ENCODE data around the gene OSBPL6. TPM values are rescaled to one million over a fixed set of nuclear protein-coding genes. Genes with fewer than 3 reads are reported as not detected.

Gene OSBPL6
- polyA plus RNA-seq, 1 donor (not counting 4 experiments of a cell fraction or from before 2014, with no cell fraction given): 11.6 TPM

DNA sequence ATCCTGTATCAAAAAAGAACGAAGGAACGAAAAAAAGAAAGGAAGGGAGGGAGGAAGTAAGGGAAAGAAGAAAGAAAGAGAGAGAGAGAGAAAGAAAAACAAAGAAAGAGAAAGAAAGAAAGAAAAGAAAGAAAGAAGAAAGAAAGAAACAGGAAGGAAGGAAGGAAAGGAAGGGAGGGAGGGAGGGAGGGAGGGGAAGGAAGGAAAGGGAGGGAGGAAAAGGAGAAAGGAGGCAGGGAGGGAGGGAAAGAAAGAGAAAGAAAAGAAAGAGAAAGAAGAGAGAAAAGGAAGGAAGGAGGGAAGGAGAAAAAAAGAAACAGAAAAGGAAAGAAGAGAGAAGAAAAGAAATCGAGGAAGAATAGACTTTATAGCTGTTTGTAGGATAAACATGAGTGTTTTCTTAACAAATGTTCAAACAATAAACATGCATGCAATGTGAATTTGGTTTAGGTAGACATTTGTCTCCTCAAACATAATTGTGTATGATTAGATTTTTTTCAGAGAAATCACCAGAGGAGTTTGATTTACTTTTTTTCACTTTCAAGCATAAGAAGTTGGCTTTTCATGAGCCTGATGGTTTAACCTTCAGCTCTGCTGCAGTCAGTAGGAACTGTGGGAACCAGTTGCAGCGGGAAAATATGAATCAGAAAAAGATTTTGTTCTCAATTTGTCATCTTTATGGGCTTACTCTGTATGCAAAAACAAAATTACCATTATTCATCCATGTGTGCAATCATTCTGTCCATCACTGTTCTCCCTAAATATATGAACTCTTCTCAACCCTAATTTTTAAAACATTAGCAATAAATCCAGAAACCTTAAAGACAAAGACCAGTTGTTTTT is 185.1 kb downstream of the OSBPL6 start:
- FAIRE-seq (no peak), DNase-seq (ENCODE audit: low read depth, low spot score) (no peak)
- no peak for TF ChIP-seq EZH2 (IDR thresholded peaks at IDR 0.05; ENCODE audit: low read length)
- TF ChIP-seq, protein P1, sequence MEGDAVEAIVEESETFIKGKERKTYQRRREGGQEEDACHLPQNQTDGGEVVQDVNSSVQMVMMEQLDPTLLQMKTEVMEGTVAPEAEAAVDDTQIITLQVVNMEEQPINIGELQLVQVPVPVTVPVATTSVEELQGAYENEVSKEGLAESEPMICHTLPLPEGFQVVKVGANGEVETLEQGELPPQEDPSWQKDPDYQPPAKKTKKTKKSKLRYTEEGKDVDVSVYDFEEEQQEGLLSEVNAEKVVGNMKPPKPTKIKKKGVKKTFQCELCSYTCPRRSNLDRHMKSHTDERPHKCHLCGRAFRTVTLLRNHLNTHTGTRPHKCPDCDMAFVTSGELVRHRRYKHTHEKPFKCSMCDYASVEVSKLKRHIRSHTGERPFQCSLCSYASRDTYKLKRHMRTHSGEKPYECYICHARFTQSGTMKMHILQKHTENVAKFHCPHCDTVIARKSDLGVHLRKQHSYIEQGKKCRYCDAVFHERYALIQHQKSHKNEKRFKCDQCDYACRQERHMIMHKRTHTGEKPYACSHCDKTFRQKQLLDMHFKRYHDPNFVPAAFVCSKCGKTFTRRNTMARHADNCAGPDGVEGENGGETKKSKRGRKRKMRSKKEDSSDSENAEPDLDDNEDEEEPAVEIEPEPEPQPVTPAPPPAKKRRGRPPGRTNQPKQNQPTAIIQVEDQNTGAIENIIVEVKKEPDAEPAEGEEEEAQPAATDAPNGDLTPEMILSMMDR (optimal IDR thresholded peaks at IDR 0.05 in 1 of 3, IDR thresholded peaks at IDR 0.05 in 1 of 3, conservative IDR thresholded peaks at IDR 0.05 in 1 of 3; ENCODE audit: extremely low read depth in 1 of 3, insufficient read depth in 2 of 3, low read length in 3 of 3): no peak
- Histone ChIP-seq H4K20me1 (ENCODE audit: control insufficient read depth, extremely low read depth, insufficient read depth, low read length) (no peaks in the 10 kb centered on the region), H3K4me2 (ENCODE audit: control insufficient read depth, extremely low read depth, insufficient read depth, low read depth, low read length) (no peak overlapping the region), H2AFZ (ENCODE audit: control insufficient read depth, low read length) (no peak overlapping the region), H3K36me3 (ENCODE audit: control insufficient read depth in 2 of 2, extremely low read depth in 1 of 2, insufficient read depth in 2 of 2, low read length in 2 of 2) (peaks cover 2 to 9% of the 10 kb centered on the region in 2 experiments), H3K27me3 (ENCODE audit: control insufficient read depth, extremely low read depth, insufficient read depth, low read length) (no peaks in the 10 kb centered on the region), H3K9me1 (ENCODE audit: control insufficient read depth, extremely low read depth, insufficient read depth, low read length) (no peaks in the 10 kb centered on the region), H3K4me3 (ENCODE audit: control insufficient read depth in 2 of 3, extremely low read depth in 1 of 3, insufficient read depth in 2 of 3, low read depth in 1 of 3, low read length in 3 of 3) (no peak overlapping the region), H3K9me3 (ENCODE audit: control insufficient read depth, low read depth, low read length) (no peaks in the 10 kb centered on the region), H3K9ac (ENCODE audit: control insufficient read depth, extremely low read depth, insufficient read depth, low read length) (no peak overlapping the region), H3K27ac (ENCODE audit: control insufficient read depth, insufficient read depth, low read length) (no peak overlapping the region), H3K79me2 (ENCODE audit: control insufficient read depth, insufficient read depth, low read length) (no peaks in the 10 kb centered on the region), H3K4me1 (ENCODE audit: control insufficient read depth, extremely low read depth, insufficient read depth, low read length) (peaks cover 4% of the 10 kb centered on the region)
- dilution Hi-C loops (cut with MboI; ENCODE audit: extremely low pct_ligation_motif_present, low sequenced_read_pairs): no loop called here

DNA sequence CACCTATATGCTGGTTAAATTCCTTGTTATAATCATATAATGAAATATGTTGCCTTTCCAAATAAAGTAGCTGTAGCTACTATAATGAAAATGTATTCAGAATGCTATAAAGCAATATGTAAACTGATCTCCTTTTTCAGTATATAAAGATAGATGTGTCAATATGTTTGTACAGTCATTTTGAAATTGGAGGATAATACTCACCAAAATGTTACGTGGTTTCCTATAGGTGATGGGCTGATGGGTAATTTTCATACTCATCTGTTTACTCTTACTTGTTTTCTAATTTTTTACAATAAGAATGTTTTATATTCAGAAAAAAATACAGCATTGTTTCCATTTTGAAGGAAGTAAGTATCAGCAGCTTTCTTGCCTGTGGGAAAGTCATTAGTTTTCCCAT is 186.5 kb downstream of the OSBPL6 start:
- Histone ChIP-seq H3K79me2 (ENCODE audit: control insufficient read depth, insufficient read depth, low read length) (no peaks in the 10 kb centered on the region), H3K9me1 (ENCODE audit: control insufficient read depth, extremely low read depth, insufficient read depth, low read length) (no peaks in the 10 kb centered on the region), H3K27me3 (ENCODE audit: control insufficient read depth, extremely low read depth, insufficient read depth, low read length) (no peaks in the 10 kb centered on the region), H4K20me1 (ENCODE audit: control insufficient read depth, extremely low read depth, insufficient read depth, low read length) (no peaks in the 10 kb centered on the region), H3K36me3 (ENCODE audit: control insufficient read depth in 2 of 2, extremely low read depth in 1 of 2, insufficient read depth in 2 of 2, low read length in 2 of 2) (peaks cover 5 to 9% of the 10 kb centered on the region in 2 experiments), H3K27ac (ENCODE audit: control insufficient read depth, insufficient read depth, low read length) (no peak overlapping the region), H3K4me2 (ENCODE audit: control insufficient read depth, extremely low read depth, insufficient read depth, low read depth, low read length) (no peak overlapping the region), H3K9me3 (ENCODE audit: control insufficient read depth, low read depth, low read length) (no peaks in the 10 kb centered on the region), H3K4me3 (ENCODE audit: control insufficient read depth in 2 of 3, extremely low read depth in 1 of 3, insufficient read depth in 2 of 3, low read depth in 1 of 3, low read length in 3 of 3) (no peak overlapping the region), H3K4me1 (ENCODE audit: control insufficient read depth, extremely low read depth, insufficient read depth, low read length) (no peaks in the 10 kb centered on the region), H3K9ac (ENCODE audit: control insufficient read depth, extremely low read depth, insufficient read depth, low read length) (no peak overlapping the region), H2AFZ (ENCODE audit: control insufficient read depth, low read length) (no peak overlapping the region)
- DNase-seq (ENCODE audit: low read depth, low spot score) (no peak), FAIRE-seq (no peak)
- TF ChIP-seq EZH2 (IDR thresholded peaks at IDR 0.05; ENCODE audit: low read length): no peak
- TF ChIP-seq, protein P1 (optimal IDR thresholded peaks at IDR 0.05 in 1 of 3, IDR thresholded peaks at IDR 0.05 in 1 of 3, conservative IDR thresholded peaks at IDR 0.05 in 1 of 3; ENCODE audit: extremely low read depth in 1 of 3, insufficient read depth in 2 of 3, low read length in 3 of 3): no peak
- dilution Hi-C loops (cut with MboI; ENCODE audit: extremely low pct_ligation_motif_present, low sequenced_read_pairs): no loop called here

Data from keratinocyte (primary cell).